Left kidney (tissue), 2 donors: Measurements from ENCODE around the gene CD72. TPM values are rescaled to one million over a fixed set of nuclear protein-coding genes. Genes with fewer than 3 reads are reported as not detected.
"Not testable (repeated sequence)": the region's sequence is repeated elsewhere in the genome, so short reads cannot be mapped to it uniquely, and the experiment has no call there.

Experiments used
- DNase-seq: peaks from one replicate; pipeline ENCODE4 v3.0.0-alpha.2; 2013
- polyA plus RNA-seq: library from polyadenylated mRNA; unstranded; fragments of 120-200 nt; gene quantifications from one replicate; pipeline ENCODE4 v1.2.1, GENCODE V29; 2013; ENCODE audit not compliant: insufficient read length

The CD72 gene
- polyA plus RNA-seq, 1 donor: 3.6 TPM

- no peak for DNase-seq
Observed at GRCh38 chr9:35593581-35593980, 24.6 kb downstream of the CD72 start.

DNA sequence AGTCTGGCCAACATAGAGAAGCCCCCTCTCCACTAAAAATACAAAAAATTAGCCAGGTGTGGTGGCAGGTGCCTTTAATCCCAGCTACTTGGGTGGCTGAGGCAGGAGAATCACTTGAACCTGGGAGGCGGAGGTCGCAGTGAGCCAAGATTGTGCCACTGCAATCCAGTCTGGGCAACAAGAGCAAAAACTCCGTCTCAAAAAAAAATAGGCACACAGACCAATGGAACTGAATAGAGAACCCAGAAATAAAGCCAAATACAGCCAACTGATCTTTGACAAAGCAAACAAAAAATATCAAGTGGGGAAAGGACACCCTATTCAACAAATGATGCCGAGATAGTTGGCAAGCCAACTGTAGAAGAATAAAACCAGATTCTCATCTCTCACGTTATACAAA lies 29.7 kb downstream of the CD72 start:
- DNase-seq: not testable (repeated sequence)

GRCh38 chr9:35584681-35585080 lies 33.5 kb downstream of the CD72 start:
- DNase-seq: not testable (repeated sequence)

DNA sequence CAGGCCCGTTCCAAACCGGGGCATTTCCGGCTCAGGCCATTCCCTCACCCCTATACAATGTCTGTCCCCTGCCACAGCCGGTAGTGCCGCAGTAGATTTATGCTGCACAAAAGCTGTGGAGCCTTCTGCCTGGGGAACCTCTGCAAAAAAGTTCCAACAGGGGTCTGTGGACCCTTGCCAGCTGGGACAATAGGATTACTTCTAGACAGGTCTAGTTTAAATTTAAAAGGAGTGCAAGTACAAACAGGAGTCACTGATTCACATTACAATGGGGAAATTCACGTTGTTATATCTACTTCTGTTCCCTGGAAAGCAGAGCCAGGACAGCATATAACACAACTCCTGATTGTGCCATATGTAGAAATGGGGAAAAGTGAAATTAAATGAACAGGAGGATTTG lies 34.7 kb downstream of the CD72 start:
- not testable (repeated sequence) for DNase-seq

GRCh38 chr9:35579659-35580227 lies 38.5 kb downstream of the CD72 start:
- DNase-seq: not testable (repeated sequence)

GRCh38 chr9:35579130-35579529 lies 39.1 kb downstream of the CD72 start:
- DNase-seq: no peak

DNA sequence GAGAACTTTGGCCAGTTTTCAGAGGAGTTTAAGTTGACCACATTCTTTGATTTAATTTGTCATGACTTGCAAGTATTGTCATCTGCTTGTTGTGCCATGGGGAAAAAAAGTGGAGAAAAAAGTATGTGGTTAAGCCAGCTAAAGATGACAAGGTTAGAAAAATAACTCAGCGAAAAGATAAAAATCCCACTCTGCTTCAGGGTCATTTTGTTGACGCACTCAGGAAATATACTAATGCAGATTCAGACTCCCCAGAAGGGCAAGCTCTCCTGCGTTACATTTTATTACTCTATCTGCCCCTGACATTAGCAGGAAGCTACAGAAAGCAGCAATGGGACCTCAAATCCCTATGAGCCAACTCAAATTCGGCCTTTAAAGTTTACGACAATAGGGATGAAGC lies 40.7 kb downstream of the CD72 start:
- DNase-seq: no peak

DNA sequence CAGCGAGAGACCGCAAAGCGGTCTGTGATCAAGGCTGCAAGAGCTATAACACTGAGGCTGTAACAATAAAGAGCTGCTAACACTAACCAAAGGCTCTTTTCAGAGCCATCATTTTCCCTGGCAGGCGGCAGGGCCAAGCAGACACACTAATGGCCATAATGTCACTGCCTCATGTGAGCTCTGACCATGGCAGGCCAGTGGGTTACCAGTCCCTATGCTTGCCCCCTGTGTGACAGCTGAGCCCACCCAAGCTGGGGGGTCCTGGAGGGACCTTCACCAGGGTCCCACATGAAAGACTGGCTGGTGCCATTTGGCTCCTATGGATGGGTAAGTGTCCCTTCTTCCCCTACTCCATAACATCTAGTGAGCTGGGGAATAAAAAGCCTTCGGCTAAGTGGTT lies 42.7 kb downstream of the CD72 start:
- no peak for DNase-seq

DNA sequence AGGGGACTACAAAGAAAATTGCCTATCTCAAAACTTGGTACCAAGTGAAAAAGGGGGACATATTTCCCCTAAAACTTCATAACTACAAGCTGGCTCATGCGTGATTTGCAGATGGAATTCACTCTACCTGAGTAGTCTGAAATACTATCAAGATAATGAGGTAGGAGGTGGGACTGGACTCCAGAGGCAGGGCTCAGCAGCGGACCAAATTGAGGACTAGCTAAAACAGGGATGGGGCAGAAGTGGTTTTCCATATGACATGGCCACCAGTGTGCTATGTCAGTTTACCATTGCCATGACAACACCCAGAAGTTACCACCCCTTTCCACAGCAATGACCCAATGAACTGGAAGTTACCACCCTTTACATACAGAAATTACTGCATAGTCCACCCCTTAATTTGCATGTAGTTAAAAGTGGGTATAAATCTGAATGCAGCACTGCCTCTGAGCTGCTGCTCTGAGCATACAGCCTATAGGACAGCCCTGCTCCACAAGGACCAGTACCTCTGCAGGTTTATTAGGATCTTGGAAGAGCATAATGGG lies 43.6 kb downstream of the CD72 start:
- DNase-seq: no peak

- no peak for DNase-seq
Observed at GRCh38 chr9:35570709-35571504, 47.3 kb downstream of the CD72 start.

GRCh38 chr9:35569206-35569605 lies 49.0 kb downstream of the CD72 start:
- DNase-seq: no peak

GRCh38 chr9:35568196-35568595 lies 50.0 kb downstream of the CD72 start:
- no peak for DNase-seq

GRCh38 chr9:35566417-35566816 lies 51.8 kb downstream of the CD72 start:
- no peak for DNase-seq

DNA sequence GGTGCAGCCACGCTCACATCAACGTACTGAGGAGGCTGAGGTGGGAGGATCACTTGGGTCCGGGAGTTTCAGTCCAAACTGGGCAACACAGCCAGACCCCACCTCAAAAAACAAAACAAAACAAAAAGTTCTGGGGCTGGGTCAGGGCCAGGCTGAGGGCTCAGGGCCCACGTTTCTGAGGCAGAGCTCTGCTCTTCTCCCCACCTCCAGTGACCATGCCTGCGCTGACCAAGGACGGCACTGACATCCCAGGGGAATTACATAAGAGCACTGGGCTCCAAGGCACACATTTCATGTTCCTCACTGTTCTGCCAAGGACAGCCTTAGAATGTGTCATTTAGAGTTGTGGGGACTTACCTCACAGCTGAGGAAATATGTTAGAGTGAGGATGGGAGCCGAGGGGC lies 53.6 kb downstream of the CD72 start:
- DNase-seq: no peak

- peak; percentile 45 for DNase-seq
Observed at GRCh38 chr9:35563791-35564197, 54.4 kb downstream of the CD72 start.

DNA sequence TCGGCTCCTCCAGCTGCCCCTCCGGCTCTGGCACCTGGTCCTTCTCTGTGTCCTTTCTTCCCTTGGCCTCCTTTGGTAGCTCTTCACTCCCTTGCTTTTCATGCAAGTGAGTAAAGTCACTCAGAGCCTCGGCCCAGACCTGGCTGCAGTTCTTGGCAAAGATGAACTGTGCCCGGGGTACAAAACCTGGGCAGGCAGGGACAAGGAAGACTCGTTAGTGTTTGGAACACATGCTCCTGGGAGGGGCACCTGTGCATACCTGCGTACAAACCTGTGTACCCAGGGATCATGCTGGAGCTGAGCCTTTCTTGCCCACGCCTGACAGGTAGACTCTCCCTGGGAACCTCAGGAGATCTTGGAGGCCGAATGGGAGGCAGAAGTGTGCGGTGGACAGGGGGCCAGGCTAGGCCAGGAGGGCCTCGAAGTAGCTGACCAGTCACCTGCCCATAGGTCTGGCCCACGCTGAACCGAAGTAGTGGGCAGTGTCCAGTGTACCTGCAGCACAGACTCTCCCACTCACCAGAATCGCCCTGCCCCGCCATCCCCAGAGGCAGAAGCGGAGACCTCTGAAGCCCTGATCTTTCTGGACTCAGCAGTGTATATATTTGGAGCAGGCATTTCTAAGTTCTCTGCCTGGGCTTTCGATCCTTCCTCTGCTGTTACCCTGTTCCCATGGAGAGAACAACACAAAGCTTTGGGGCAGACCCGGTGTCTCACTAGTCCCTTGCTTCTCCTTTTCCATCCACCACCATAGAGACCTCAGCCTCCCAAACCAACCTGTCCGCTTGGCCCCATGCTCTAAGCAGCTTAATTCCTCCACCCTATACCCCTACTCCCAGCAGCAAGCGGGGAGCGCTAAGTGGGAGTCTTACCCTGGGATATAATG lies 55.1 kb downstream of the CD72 start:
- DNase-seq: no peak

GRCh38 chr9:35561468-35562261 lies 56.5 kb downstream of the CD72 start:
- DNase-seq: no peak

- no peak for DNase-seq
Observed at GRCh38 chr9:35560625-35561337, 57.4 kb downstream of the CD72 start.
